ENCODE data around the gene CCP110.
"Not testable (repeated sequence)": the region's sequence is repeated elsewhere in the genome, so short reads cannot be mapped to it uniquely, and the experiment has no call there.

CCP110 gene

GRCh38 chr16:19527161-19527560 is 3.4 kb downstream of the CCP110 start:
- TF ChIP-seq, protein P1, sequence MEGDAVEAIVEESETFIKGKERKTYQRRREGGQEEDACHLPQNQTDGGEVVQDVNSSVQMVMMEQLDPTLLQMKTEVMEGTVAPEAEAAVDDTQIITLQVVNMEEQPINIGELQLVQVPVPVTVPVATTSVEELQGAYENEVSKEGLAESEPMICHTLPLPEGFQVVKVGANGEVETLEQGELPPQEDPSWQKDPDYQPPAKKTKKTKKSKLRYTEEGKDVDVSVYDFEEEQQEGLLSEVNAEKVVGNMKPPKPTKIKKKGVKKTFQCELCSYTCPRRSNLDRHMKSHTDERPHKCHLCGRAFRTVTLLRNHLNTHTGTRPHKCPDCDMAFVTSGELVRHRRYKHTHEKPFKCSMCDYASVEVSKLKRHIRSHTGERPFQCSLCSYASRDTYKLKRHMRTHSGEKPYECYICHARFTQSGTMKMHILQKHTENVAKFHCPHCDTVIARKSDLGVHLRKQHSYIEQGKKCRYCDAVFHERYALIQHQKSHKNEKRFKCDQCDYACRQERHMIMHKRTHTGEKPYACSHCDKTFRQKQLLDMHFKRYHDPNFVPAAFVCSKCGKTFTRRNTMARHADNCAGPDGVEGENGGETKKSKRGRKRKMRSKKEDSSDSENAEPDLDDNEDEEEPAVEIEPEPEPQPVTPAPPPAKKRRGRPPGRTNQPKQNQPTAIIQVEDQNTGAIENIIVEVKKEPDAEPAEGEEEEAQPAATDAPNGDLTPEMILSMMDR (conservative IDR thresholded peaks at IDR 0.05), result no peak
- no peak for TF ChIP-seq ZFX (IDR thresholded peaks at IDR 0.05)
- H3K27ac ChIP-seq, result no peak overlapping the region

- no peak for TF ChIP-seq ZFX (IDR thresholded peaks at IDR 0.05)
- TF ChIP-seq, protein P1 (conservative IDR thresholded peaks at IDR 0.05), result no peak
- H3K27ac ChIP-seq, result no peak overlapping the region
Observed at GRCh38 chr16:19528666-19529065, 4.9 kb downstream of the CCP110 start.

DNA sequence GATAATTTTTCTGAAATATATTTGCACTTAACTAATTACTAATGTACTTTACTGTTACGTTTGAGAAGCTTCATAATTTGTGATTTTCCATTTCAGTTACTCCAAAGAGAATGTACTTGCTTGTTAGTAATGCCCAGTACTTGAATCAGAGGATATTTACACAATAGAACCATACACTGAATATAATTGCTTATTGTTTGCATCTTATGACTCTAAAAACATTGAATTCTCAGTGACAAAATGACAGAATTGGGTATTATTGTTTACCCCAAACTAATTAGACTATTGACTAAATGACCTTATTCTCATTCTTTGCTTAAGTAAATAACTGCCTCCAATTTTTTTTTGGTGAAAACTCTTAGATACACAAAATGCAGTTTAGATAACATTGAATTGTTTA is 8.9 kb downstream of the CCP110 start:
- TF ChIP-seq ZFX (IDR thresholded peaks at IDR 0.05), result no peak
- TF ChIP-seq, protein P1 (conservative IDR thresholded peaks at IDR 0.05), result no peak
- no peak overlapping the region for H3K27ac ChIP-seq

- no peak overlapping the region for H3K27ac ChIP-seq
- TF ChIP-seq, protein P1 (conservative IDR thresholded peaks at IDR 0.05), result no peak
- TF ChIP-seq ZFX (IDR thresholded peaks at IDR 0.05), result no peak
Observed at GRCh38 chr16:19540241-19540970, 16.7 kb downstream of the CCP110 start.

- no peak overlapping the region for H3K27ac ChIP-seq
- TF ChIP-seq, protein P1 (conservative IDR thresholded peaks at IDR 0.05), result no peak
Observed at GRCh38 chr16:19542138-19542821, 18.5 kb downstream of the CCP110 start.

DNA sequence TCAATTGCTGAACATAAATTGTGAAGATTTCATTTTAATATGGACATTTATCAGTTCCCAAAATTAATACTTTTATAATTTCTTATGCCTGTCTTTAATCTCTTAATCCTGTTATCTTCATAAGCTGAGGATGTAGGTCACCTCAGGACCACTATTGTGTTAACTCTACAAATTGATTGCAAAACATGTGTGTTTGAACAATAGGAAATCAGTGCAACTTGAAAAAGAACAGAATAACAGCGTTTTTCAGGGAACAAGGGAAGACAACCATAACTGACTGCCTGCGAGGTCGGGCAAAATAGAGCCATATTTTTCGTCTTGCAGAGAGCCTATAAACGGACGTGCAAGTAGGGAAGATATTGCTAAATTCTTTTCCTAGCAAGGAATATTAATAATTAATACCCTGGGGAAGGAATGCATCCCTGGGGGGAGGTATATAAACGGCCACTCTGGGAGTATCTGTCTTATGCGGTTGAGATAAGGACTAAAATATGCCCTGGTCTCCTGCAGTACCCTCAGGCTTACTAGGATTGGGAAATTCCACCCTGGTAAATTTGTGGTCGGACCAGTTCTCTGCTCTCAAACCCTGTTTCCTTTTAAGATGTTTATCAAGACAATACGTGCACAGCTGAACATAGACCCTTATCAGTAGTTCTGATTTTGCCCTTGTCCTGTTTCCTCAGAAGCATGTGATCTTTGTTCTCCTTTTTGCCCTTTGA is 19.7 kb downstream of the CCP110 start:
- H3K27ac ChIP-seq, result not testable (repeated sequence)

DNA sequence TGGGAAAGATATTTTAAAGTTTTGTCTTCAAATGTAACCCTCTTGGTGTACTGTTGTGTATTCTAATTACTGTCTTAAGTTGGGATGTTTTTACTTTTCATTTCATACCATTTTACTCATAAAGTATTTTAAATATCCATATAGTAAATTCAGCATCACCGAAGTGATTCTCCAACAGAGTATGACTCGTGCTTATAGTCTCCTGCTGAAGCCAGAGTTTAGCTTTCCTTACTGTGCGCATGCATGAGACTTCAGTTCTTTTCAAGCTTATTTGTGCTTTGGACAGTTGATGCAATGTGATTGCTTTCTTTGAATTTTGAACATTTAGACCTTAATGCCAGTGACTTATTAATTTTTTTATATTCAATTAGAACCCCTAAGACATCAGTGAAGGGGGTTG is 24.4 kb downstream of the CCP110 start:
- TF ChIP-seq, protein P1 (conservative IDR thresholded peaks at IDR 0.05), result no peak
- no peak for TF ChIP-seq ZFX (IDR thresholded peaks at IDR 0.05)
- H3K27ac ChIP-seq, result no peak overlapping the region

Measured in C4-2B (cell line).